Large intestine (tissue), 3 donors: ENCODE results near the gene TMEM31. TPM values are rescaled to one million over a fixed set of nuclear protein-coding genes. Genes with fewer than 3 reads are reported as not detected.

Source experiments
- DNase-seq, 2 donors: peaks; one replicate each; pipeline versions ENCODE4 v3.0.0 to v3.0.0-alpha.2; 2013
- H3K27ac ChIP-seq: one replicate; pipeline ENCODE4 v1.5.1; 2013; ENCODE audit warnings: low read length
- H3K27me3 ChIP-seq: 2 replicates; pipeline ENCODE4 v1.6.1; 2013; ENCODE audit warnings: low read length; ENCODE audit not compliant: control insufficient read depth, insufficient read depth
- H3K36me3 ChIP-seq: 2 replicates; pipeline ENCODE4 v1.6.1; 2013; ENCODE audit warnings: low read length; ENCODE audit not compliant: control insufficient read depth, insufficient read depth
- H3K4me1 ChIP-seq: one replicate; pipeline ENCODE4 v1.6.1; 2013; ENCODE audit warnings: low read length; ENCODE audit not compliant: control insufficient read depth, insufficient read depth
- H3K4me3 ChIP-seq: one replicate; pipeline ENCODE4 v1.5.1; 2013; ENCODE audit warnings: low read length
- H3K9me3 ChIP-seq: one replicate; pipeline ENCODE4 v1.6.1; 2013; ENCODE audit warnings: mild to moderate bottlenecking, low read depth, low read length, moderate library complexity; ENCODE audit not compliant: control insufficient read depth
- WGBS: methylation state at CpG from one replicate; pipeline ENCODE4 v1.1.5; 2013; ENCODE audit warnings: low lambda C conversion rate; ENCODE audit not compliant: insufficient coverage; 5-methylcytosine and 5-hydroxymethylcytosine counted together
- polyA plus RNA-seq: library from polyadenylated mRNA; unstranded; fragments of 120-200 nt; gene quantifications from one replicate; pipeline ENCODE4 v1.2.1, GENCODE V29; 2013

TMEM31 gene
- polyA plus RNA-seq, 1 donor = 0.43 TPM

GRCh38 chrX:103686199-103687072 is 24.3 kb upstream of the TMEM31 start, which contains the start of gene MORF4L2:
Gene MORF4L2 (minus strand): TSS chrX:103686699. CDS start chrX:103677027, 9,672 bp downstream.
- peaks cover 15% of the 10 kb centered on the region for H3K36me3 ChIP-seq
- H3K4me3 ChIP-seq = peak within 1 kb of the TSS; percentile 79
- no peaks in the 10 kb centered on the region for H3K27me3 ChIP-seq
- no peaks in the 10 kb centered on the region for H3K4me1 ChIP-seq
- peak within 1 kb of the TSS; percentile 96 for H3K27ac ChIP-seq
- peak; percentile 96 to 98 for DNase-seq
- H3K9me3 ChIP-seq = no peaks in the 10 kb centered on the region
- WGBS = 0% methylated on average over 4 of the region's 37 CpGs

GRCh38 chrX:103687073-103687695 is 23.5 kb upstream of the TMEM31 start:
- DNase-seq = peak in 1 of 2 donors; percentile 69
- Histone ChIP-seq H3K36me3 (peaks cover 11% of the 10 kb centered on the region), H3K4me1 (no peaks in the 10 kb centered on the region), H3K27ac (peak overlapping the region; percentile 96), H3K27me3 (no peaks in the 10 kb centered on the region), H3K4me3 (peak overlapping the region; percentile 65), H3K9me3 (no peaks in the 10 kb centered on the region)
- WGBS = no CpG with 5 or more reads among the region's 40 CpGs

GRCh38 chrX:103687696-103688201 is 23.0 kb upstream of the TMEM31 start:
- Histone ChIP-seq H3K27ac (peak overlapping the region; percentile 96), H3K4me3 (peak overlapping the region; percentile 65), H3K36me3 (peaks cover 11% of the 10 kb centered on the region), H3K9me3 (no peaks in the 10 kb centered on the region), H3K27me3 (no peaks in the 10 kb centered on the region), H3K4me1 (no peaks in the 10 kb centered on the region)
- no CpG with 5 or more reads among the region's 17 CpGs for WGBS
- DNase-seq = peak; percentile 67 to 81

- Histone ChIP-seq H3K36me3 (peaks cover 6% of the 10 kb centered on the region), H3K4me3 (no peak overlapping the region), H3K4me1 (no peaks in the 10 kb centered on the region), H3K27ac (no peak overlapping the region), H3K27me3 (no peaks in the 10 kb centered on the region), H3K9me3 (no peaks in the 10 kb centered on the region)
- WGBS = no CpG with 5 or more reads among the region's 4 CpGs
- peak in 1 of 2 donors; percentile 24 for DNase-seq
These were observed 21.8 kb upstream of the TMEM31 start for GRCh38 chrX:103688946-103689345.

GRCh38 chrX:103691059-103691458 is 19.6 kb upstream of the TMEM31 start:
- Histone ChIP-seq H3K36me3 (no peaks in the 10 kb centered on the region), H3K4me1 (no peaks in the 10 kb centered on the region), H3K27ac (no peak overlapping the region), H3K9me3 (no peaks in the 10 kb centered on the region), H3K27me3 (no peaks in the 10 kb centered on the region), H3K4me3 (no peak overlapping the region)
- no peak for DNase-seq
- WGBS = no CpG with 5 or more reads among the region's 1 CpG

- Histone ChIP-seq H3K4me1 (no peaks in the 10 kb centered on the region), H3K27me3 (no peaks in the 10 kb centered on the region), H3K36me3 (no peaks in the 10 kb centered on the region), H3K27ac (no peak overlapping the region), H3K9me3 (no peaks in the 10 kb centered on the region), H3K4me3 (no peak overlapping the region)
- no peak for DNase-seq
These were observed 13.0 kb upstream of the TMEM31 start for GRCh38 chrX:103697687-103698086.

- Histone ChIP-seq H3K4me3 (no peak overlapping the region), H3K36me3 (no peaks in the 10 kb centered on the region), H3K27ac (no peak overlapping the region), H3K4me1 (no peaks in the 10 kb centered on the region), H3K27me3 (no peaks in the 10 kb centered on the region), H3K9me3 (no peaks in the 10 kb centered on the region)
- no peak for DNase-seq
- WGBS = no CpG with 5 or more reads among the region's 5 CpGs
These were observed 11.5 kb upstream of the TMEM31 start for GRCh38 chrX:103699243-103699642.

GRCh38 chrX:103704863-103705262 is 5.8 kb upstream of the TMEM31 start:
- DNase-seq = no peak
- Histone ChIP-seq H3K4me3 (no peak overlapping the region), H3K4me1 (no peaks in the 10 kb centered on the region), H3K9me3 (no peaks in the 10 kb centered on the region), H3K27me3 (no peaks in the 10 kb centered on the region), H3K27ac (no peak overlapping the region), H3K36me3 (no peaks in the 10 kb centered on the region)
- no CpG with 5 or more reads among the region's 3 CpGs for WGBS

GRCh38 chrX:103716962-103717361 is 6.3 kb downstream of the TMEM31 start:
- no peaks in the 10 kb centered on the region for H3K36me3 ChIP-seq
- H3K27ac ChIP-seq = peak overlapping the region; percentile 62
- no peaks in the 10 kb centered on the region for H3K9me3 ChIP-seq
- peak; percentile 39 to 72 for DNase-seq
- WGBS = no CpG with 5 or more reads among the region's 2 CpGs
- H3K4me3 ChIP-seq = no peak overlapping the region
- no peaks in the 10 kb centered on the region for H3K27me3 ChIP-seq
- peaks cover 6% of the 10 kb centered on the region for H3K4me1 ChIP-seq

- H3K27ac ChIP-seq = no peak overlapping the region
- no peak overlapping the region for H3K4me3 ChIP-seq
- no peak for DNase-seq
- no peaks in the 10 kb centered on the region for H3K27me3 ChIP-seq
- WGBS = no CpG with 5 or more reads among the region's 4 CpGs
- no peaks in the 10 kb centered on the region for H3K36me3 ChIP-seq
- H3K4me1 ChIP-seq = peaks cover 6% of the 10 kb centered on the region
- no peaks in the 10 kb centered on the region for H3K9me3 ChIP-seq
These were observed 7.4 kb downstream of the TMEM31 start for GRCh38 chrX:103718120-103718519.
